Dermis microvascular lymphatic vessel endothelial cell (primary cell): ENCODE results near the gene LSAMP. TPM values are rescaled to one million over a fixed set of nuclear protein-coding genes. Genes with fewer than 3 reads are reported as not detected.

Source experiments
- DNase-seq, 2 donors: peaks; one replicate each; pipeline versions ENCODE4 v3.0.0 to v3.0.0-alpha.2; 2010; ENCODE audit warnings: low read depth in 2 of 2
- total RNA-seq: library from RNA; depleted of rRNA; stranded (reverse); fragments of >200 nt; gene quantifications from 2 replicates; pipeline ENCODE4 v1.2.1, GENCODE V29; 2014

LSAMP gene
- total RNA-seq, 1 donor from 2014 or later = not detected

GRCh38 chr3:115961380-115961779 lies 483.9 kb downstream of the LSAMP start:
- DNase-seq = no peak

- no peak for DNase-seq
These were observed 484.5 kb downstream of the LSAMP start for GRCh38 chr3:115960799-115961198.

GRCh38 chr3:115958526-115958925 lies 486.8 kb downstream of the LSAMP start:
- DNase-seq = no peak

GRCh38 chr3:115947325-115947724 lies 498.0 kb downstream of the LSAMP start:
- DNase-seq = no peak

GRCh38 chr3:115943579-115943978 lies 501.7 kb downstream of the LSAMP start:
- DNase-seq = no peak

GRCh38 chr3:115937054-115937453 lies 508.2 kb downstream of the LSAMP start:
- DNase-seq = no peak

GRCh38 chr3:115932807-115933206 lies 512.5 kb downstream of the LSAMP start:
- DNase-seq = no peak

GRCh38 chr3:115931581-115931980 lies 513.7 kb downstream of the LSAMP start:
- no peak for DNase-seq

GRCh38 chr3:115930922-115931321 lies 514.4 kb downstream of the LSAMP start:
- no peak for DNase-seq

GRCh38 chr3:115930168-115930567 lies 515.1 kb downstream of the LSAMP start:
- no peak for DNase-seq

- DNase-seq = no peak
These were observed 516.9 kb downstream of the LSAMP start for GRCh38 chr3:115928376-115928775.

- DNase-seq = no peak
These were observed 518.1 kb downstream of the LSAMP start for GRCh38 chr3:115927197-115927596.

GRCh38 chr3:115922681-115923347 lies 522.5 kb downstream of the LSAMP start:
- no peak for DNase-seq

GRCh38 chr3:115921711-115922110 lies 523.6 kb downstream of the LSAMP start:
- DNase-seq = no peak

GRCh38 chr3:115918900-115919299 lies 526.4 kb downstream of the LSAMP start:
- DNase-seq = no peak

GRCh38 chr3:115916866-115917265 lies 528.4 kb downstream of the LSAMP start:
- no peak for DNase-seq

- no peak for DNase-seq
These were observed 530.2 kb downstream of the LSAMP start for GRCh38 chr3:115915061-115915460.

GRCh38 chr3:115913069-115913686 lies 532.1 kb downstream of the LSAMP start:
- DNase-seq = no peak

- DNase-seq = no peak
These were observed 532.9 kb downstream of the LSAMP start for GRCh38 chr3:115912372-115912771.

- no peak for DNase-seq
These were observed 539.4 kb downstream of the LSAMP start for GRCh38 chr3:115905871-115906270.

GRCh38 chr3:115903843-115904242 lies 541.4 kb downstream of the LSAMP start:
- DNase-seq = no peak

- no peak for DNase-seq
These were observed 544.3 kb downstream of the LSAMP start for GRCh38 chr3:115901008-115901407.

GRCh38 chr3:115899535-115899934 lies 545.8 kb downstream of the LSAMP start:
- DNase-seq = no peak
